GM21825 (cell line): ENCODE measurements around the gene RNU6-9.

Experiments
- ATAC-seq: cut with Tn5 transposase; IDR thresholded peaks from one replicate; pipeline ENCODE4 v1.9.1; 2021; ENCODE audit warnings: mild to moderate bottlenecking, moderate library complexity; ENCODE audit not compliant: unreplicated experiment

The RNU6-9 gene

GRCh38 chr19:861141-861755 lies 32.0 kb upstream of the RNU6-9 start:
- no peak for ATAC-seq

- no peak for ATAC-seq
Measured at GRCh38 chr19:861756-862580, 31.3 kb upstream of the RNU6-9 start.

- ATAC-seq: no peak
Measured at GRCh38 chr19:862581-863314, 30.5 kb upstream of the RNU6-9 start.

- ATAC-seq: no peak
Measured at GRCh38 chr19:863315-863620, 30.0 kb upstream of the RNU6-9 start.

GRCh38 chr19:866769-867300 lies 26.4 kb upstream of the RNU6-9 start:
- no peak for ATAC-seq

GRCh38 chr19:867301-867793 lies 25.9 kb upstream of the RNU6-9 start:
- no peak for ATAC-seq

DNA sequence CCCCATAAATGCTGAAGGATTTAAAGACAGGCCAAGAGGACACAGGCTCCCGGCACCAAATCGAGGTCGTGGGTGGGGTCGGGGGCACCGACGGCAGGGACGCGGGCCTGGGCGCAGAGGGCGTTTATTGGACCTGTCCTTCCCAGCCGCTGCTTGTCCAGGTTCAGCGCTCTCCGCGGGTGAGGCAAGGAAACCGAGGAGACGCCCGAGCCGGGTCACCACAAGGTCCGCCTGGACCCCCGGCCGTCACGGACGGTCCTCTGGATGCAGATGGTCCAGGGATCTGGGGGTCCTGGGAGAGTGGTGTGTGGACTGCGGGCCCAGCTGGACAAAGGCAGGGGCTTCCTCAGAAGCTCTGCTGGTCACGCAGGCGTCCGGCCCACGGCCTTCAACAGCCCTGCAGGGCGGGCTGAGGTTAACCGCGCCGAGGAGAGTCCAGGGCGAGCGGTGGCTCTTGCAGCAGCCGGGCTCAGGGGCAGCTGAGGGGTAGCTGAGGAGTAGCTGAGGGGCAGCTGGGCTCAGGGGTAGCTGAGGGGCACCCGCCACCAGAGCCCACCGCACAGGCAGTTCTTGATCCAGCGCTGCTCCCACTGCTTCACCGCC lies 25.3 kb upstream of the RNU6-9 start:
- ATAC-seq: no peak

GRCh38 chr19:868458-869244 lies 24.6 kb upstream of the RNU6-9 start:
- no peak for ATAC-seq

DNA sequence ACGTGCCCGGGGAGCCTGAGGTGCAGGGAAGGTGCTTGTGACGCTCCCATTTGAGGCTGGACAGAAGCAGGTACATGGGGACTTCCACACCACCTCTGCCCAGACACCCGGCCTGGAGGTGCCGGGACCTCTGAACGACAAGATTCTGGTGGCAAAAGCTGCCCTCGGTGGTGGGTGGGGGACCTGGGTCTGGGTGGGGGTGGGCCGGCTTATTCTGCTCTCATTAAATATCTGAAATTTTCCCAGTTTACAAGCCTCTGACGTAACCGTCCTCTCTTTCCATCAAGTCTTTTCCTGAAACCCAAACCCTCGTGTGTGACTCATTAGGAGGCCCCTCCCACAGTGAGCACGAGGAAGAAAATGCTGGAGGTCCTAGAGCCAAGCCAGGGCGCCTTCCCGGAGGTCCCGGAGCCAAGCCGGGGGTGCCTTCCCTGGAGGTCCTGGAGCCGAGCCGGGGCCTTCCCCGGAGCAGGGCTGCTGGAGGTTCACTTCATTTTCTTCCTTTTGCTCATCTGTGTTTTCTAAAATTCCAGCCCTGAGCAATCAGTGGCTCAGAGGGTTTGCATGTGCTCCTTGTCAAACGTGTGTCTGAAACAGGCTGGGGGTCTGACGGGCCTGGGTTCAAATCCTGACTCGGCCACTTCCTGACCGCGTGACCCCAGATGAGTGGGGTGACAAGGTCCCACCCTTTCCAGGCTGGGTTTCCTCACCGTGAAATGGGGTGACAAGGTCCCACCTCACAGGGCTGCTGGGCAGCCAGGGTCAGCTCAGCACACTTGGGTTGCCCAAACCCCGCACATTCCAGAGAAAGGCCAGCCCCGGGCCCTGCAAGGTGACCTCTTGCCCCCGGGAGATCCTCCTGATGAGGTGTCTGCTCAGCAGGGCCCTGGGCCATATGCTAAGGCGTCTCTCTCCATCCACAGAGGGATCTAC lies 23.8 kb upstream of the RNU6-9 start:
- no peak for ATAC-seq

- no peak for ATAC-seq
Measured at GRCh38 chr19:870314-870713, 23.0 kb upstream of the RNU6-9 start.

DNA sequence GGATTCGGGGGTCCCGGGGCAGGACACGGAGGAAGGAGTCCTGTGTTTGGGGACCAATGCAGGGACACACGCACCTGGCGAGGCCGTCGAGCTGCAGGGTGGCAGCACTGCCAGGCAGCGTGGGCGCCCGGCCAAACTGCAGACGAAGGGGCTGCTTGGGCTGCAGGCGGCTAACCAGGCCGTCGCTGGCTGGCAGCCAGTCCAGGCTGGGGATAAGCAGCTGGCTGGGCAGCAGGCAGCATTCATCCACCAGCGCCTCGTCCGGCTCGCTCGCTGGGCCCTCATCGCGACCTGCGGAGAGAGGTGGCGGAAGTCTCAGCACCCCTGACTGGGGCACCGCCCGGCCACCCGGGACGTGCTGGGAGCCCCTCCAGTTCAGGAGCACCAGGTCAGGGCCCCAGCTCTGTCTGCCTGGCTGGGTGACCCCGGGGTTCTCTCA lies 22.3 kb upstream of the RNU6-9 start:
- ATAC-seq: no peak

GRCh38 chr19:871446-872265 lies 21.6 kb upstream of the RNU6-9 start:
- ATAC-seq: no peak

GRCh38 chr19:872266-872951 lies 20.9 kb upstream of the RNU6-9 start:
- ATAC-seq: no peak

- ATAC-seq: no peak
Measured at GRCh38 chr19:873084-873483, 20.2 kb upstream of the RNU6-9 start.

DNA sequence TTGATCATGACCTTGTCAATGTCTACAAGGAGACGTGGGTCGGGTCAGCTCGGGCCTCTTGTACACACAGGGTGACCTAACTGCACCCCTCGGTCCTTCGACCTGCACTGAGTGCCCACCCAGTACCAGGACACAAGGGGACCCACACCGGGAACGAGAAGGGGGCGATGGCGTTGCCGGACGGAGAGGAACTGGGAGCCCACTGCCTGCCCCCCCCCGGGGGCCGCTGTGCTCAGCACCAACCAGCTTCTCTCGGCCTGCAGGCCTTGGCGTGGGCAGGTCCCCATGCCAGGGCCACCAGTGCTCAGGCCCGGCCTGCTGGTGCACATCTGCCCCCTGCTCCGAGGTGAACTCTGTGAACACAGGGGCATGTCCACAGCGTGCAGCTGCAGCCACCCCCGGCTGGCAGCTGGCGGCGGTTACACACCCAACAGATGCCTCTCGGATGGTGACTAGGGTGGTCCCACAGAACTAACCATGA lies 19.7 kb upstream of the RNU6-9 start:
- ATAC-seq: no peak

DNA sequence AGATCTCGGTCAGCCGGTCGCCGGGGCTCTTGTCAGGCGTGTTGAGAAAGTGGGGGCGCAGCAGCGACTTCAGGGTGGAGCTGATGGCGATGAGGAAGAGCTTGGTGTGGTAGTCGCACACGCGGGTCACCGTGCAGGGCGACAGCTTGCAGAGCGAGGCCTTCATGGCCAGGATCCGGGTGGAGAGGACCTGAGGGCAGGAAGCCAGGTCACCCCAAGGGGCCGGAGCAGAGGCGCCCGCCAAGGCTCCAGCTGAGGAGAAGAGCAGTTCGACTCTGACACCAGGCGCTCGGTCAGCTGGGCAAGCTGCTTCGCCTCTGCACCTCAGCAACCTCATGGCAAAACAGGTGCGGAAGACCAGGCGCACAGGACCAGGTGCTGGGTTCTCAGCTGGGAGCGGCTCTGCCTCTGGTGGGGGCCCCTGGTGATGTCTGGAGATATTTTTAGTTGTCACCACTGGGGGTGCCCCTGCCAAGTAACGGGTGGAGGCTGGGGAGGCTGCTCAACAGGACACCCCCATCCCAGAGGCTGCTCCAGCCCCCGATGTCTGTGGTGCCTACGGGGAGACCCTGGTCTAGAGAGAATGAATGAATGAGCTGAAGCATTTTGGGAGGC lies 17.9 kb upstream of the RNU6-9 start:
- ATAC-seq: no peak

GRCh38 chr19:876089-876488 lies 17.2 kb upstream of the RNU6-9 start:
- ATAC-seq: no peak
